Choroid plexus epithelial cell (primary cell): Measurements from ENCODE around the gene SKIDA1.

ENCODE experiments used
- DNase-seq: peaks from one replicate; pipeline ENCODE4 v3.0.0-alpha.2; 2010; ENCODE audit warnings: low read depth
- H3K4me3 ChIP-seq: 2 replicates; pipeline ENCODE4 v1.5.1; 2011; ENCODE audit warnings: low read depth, mild to moderate bottlenecking, control low read depth, low read length, moderate library complexity
- TF ChIP-seq, protein P1 (sequence below): conservative IDR thresholded peaks from 2 replicates; pipeline ENCODE4 v1.5.1; 2011; ENCODE audit warnings: low read depth, mild to moderate bottlenecking, control low read depth, inconsistent platforms, low read length, moderate library complexity

The SKIDA1 gene

DNA sequence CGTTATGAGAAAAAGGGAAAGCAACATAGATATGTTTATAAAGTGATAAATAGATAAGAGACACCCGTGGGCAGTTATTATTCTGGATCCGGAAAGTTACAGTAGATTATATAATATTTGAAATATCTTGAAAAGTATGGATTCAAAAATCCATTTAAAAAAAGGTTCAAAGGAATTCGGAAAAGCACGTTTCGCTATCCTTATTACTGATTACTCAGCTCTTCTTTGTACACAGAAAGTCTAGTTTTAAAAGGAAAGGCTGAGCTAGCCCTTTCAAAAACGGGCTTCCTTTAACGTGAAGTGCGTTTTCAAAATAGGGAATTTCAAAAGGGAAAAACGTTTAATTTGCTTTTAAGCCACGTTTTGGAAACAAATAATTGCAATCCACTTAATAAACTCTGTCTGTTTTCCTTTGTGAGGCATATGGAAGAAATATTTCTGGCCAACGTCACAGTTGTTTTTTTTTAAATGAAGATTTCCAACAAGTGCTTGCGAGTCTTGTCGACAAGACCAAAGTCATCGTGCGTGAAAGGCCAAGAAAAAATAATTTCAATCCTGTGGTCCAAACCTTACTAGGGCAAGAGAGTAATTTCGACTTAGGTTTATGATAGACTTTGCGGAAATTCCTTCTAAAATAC, 2.2 kb upstream of the SKIDA1 start:
- peak overlapping the region; percentile 65 for H3K4me3 ChIP-seq
- TF ChIP-seq, protein P1, sequence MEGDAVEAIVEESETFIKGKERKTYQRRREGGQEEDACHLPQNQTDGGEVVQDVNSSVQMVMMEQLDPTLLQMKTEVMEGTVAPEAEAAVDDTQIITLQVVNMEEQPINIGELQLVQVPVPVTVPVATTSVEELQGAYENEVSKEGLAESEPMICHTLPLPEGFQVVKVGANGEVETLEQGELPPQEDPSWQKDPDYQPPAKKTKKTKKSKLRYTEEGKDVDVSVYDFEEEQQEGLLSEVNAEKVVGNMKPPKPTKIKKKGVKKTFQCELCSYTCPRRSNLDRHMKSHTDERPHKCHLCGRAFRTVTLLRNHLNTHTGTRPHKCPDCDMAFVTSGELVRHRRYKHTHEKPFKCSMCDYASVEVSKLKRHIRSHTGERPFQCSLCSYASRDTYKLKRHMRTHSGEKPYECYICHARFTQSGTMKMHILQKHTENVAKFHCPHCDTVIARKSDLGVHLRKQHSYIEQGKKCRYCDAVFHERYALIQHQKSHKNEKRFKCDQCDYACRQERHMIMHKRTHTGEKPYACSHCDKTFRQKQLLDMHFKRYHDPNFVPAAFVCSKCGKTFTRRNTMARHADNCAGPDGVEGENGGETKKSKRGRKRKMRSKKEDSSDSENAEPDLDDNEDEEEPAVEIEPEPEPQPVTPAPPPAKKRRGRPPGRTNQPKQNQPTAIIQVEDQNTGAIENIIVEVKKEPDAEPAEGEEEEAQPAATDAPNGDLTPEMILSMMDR, result no peak
- peak; percentile 59 for DNase-seq

DNA sequence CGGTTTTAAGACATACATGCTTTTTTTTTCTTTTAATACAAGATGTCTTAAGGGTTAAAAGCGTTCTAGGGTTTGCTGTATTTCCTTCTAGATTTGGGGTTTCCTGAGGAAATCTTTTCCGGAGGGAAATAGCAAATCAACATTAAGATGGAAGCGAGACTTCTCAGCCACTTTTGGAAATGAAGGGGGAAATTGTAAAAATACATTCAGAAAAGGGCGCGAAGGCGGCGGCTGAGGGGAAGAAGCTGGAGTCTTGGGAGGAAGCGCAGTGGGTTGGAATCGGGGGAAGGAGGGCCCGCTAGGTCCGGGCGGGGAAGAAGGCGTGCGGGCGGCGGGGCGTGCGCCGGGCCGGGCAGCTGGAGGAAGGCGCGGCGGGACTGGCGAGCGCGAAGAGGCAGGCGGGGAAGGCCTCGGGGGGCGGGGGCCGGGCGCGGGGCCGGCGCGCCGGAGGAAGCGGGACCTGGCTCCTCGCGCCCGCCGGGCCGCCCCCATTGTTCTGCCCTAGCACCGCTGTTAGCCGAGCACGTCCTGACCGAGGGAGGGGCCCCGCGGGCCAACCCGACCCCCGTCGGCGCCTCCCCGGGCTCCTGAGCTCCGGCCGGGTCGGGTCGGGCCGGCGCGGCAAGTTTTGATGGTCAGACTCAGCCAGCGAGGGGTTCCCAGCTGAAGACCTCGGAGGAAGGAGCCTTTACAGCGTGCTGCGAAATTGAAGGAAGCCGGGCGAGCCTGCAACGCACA, 1.5 kb upstream of the SKIDA1 start:
- H3K4me3 ChIP-seq, result peak overlapping the region; percentile 65
- DNase-seq, result peak; percentile 67
- TF ChIP-seq, protein P1, result no peak

DNA sequence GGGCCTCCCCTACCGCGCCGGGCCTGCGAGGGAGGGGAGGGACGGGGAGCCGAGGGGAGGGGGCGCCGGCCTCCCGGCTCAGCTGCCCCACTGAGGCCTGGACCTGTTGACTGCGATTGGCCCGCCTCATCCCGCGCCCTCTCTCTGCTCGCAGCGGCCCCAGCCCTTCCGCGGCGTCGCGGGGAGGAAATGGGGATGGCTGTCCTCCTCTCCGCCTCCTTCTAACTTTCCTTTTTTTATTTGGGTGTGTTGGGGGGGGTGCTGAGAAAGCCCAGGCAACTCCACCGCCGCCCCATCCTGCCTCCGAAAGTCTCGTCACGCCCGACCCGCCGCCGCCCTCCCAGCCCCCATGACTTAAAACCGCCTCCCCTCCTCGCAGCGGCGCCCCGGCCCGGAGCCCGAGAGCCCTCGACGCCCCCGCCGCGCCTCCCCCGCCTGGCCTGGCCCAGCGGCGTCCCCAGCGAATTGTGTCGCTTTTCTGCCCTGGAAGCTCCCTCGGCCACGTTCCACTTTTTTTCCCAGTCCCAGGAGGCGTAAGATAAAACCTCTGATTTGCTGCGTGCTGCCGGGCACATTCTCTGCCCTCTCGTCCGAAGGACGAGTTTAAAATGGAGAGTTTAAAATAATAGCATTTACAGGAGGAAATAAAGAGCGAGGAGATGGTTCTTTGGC, 842 bp upstream of the SKIDA1 start:
- TF ChIP-seq, protein P1, result no peak
- H3K4me3 ChIP-seq, result peak overlapping the region; percentile 65
- DNase-seq, result peak; percentile 85

DNA sequence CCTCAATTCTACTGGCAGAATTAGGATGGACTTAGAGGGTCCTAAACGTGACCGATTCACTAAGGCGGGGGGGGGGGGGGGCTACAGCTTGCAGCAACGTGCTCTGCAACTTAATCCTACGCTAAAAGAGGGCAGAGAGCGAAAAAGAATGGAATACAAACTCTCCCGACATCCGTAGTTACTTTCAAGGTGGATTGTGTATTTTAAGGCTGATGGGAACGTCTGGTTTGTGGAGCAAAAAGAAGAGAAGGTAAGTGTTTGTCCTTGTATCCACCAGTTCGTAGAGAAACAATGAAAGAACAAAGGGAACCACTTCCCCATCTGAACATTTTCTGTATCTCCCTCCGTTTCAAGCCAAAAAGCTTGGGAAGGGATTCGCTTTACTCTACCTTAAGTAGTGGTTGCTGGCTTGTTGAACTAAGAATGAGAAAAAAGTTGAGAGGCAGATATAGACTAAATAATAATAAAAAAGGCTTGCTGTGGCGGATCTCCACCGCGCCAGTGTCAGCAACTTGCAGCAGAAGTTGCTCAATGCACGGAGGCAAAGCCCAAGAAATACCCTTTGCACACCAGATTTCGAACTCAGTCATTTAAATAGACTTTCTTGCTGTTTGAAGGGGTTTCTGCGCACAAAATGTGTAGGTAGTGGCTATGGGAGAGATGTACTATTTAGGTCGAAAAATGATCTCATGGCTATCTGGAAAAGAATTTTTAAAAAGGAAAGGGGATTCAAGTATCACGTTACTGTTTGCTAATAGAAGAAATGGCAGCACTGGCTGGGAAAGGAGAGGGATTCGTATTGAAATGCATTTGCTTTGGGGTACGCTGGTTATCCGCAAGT, 736 bp downstream of the SKIDA1 start:
- peak overlapping the region; percentile 65 for H3K4me3 ChIP-seq
- TF ChIP-seq, protein P1, result no peak
- peak; percentile 79 for DNase-seq

DNA sequence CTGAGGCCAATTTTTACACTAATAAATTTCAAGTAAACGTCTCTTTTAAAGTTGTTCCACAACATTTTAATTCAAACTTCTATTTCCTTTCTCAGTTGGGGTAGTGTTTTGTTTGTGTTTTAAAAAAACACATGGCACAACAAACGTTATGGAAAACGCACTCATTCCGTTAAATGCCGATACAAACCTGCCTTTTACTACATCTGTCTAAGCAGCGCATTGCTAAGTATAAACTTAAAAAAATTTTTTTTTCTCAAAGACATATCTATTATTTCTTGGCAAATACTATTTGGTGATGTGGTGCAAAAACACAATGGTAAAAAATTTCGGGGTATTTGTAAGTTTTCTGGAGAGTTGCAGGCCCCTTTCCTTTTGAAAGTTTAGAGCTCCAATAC, 1.4 kb downstream of the SKIDA1 start:
- TF ChIP-seq, protein P1, result no peak
- peak overlapping the region; percentile 65 for H3K4me3 ChIP-seq
- no peak for DNase-seq

DNA sequence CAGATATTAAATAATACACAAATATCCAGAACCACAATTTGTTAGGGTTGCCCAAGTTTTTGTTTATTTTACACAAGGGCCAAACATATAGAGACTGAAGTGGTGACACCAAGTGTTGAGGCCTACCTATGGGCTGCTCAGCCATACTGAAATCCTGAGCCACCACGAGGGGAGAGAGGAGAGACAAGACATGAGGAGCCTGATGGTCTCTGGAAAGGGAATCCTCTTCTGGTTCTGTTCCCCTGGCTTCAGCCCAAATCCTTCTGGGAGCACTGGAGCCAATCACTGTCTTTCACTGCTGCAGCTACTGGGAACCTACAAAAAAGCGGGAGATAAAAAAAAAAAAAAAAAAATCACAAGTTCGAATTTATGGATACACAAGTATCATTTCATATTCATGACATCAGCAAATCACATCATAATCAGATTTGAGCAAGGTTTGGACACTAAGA, 1.9 kb downstream of the SKIDA1 start:
- TF ChIP-seq, protein P1, result no peak
- DNase-seq, result no peak
- no peak overlapping the region for H3K4me3 ChIP-seq
